Natural killer cell (primary cell): ENCODE data around the gene PDGFC. TPM values are rescaled to one million over a fixed set of nuclear protein-coding genes. Genes with fewer than 3 reads are reported as not detected.

Experiments
- ATAC-seq, 3 donors: fragments of 150-1000 bp in 2 of 3; fragments of 200-7000 bp in 1 of 3; cut with Tn5 transposase; 1 replicate in 1 of 3; 2 replicates in 2 of 3; pipeline ENCODE4 v1.10.0; 2021; ENCODE audit warnings: mild to moderate bottlenecking in 2 of 3, moderate library complexity in 2 of 3
- DNase-seq, 2 donors: peaks; one replicate each; pipeline versions ENCODE4 v3.0.0 to v3.0.0-alpha.2; 2013 to 2021; ENCODE audit warnings: mixed read lengths in 1 of 2
- H3K27ac ChIP-seq: one replicate; pipeline ENCODE4 v1.5.1; 2013; ENCODE audit warnings: mild to moderate bottlenecking, low read length
- H3K27me3 ChIP-seq: one replicate; pipeline ENCODE4 v1.6.1; 2013; ENCODE audit warnings: low read length; ENCODE audit not compliant: control insufficient read depth, insufficient read depth
- H3K36me3 ChIP-seq: one replicate; pipeline ENCODE4 v1.6.1; 2013; ENCODE audit warnings: low read length; ENCODE audit not compliant: control insufficient read depth, insufficient read depth
- H3K4me1 ChIP-seq: one replicate; pipeline ENCODE4 v1.6.1; 2013; ENCODE audit warnings: low read length; ENCODE audit not compliant: control insufficient read depth, insufficient read depth
- H3K4me3 ChIP-seq: one replicate; pipeline ENCODE4 v1.5.1; 2013; ENCODE audit warnings: low read length
- H3K9me3 ChIP-seq: one replicate; pipeline ENCODE4 v1.6.1; 2013; ENCODE audit warnings: low read length; ENCODE audit not compliant: control insufficient read depth, insufficient read depth
- H3K27ac Mint-ChIP-seq, 2 donors: one replicate each; pipeline ENCODE4 v1.8.0; 2022; ENCODE audit warnings: mild to moderate bottlenecking in 2 of 2, mixed read lengths in 2 of 2, moderate library complexity in 1 of 2
- H3K27me3 Mint-ChIP-seq, 2 donors: one replicate each; pipeline ENCODE4 v1.8.0; 2022; ENCODE audit warnings: low read depth in 2 of 2, mixed read lengths in 2 of 2
- H3K36me3 Mint-ChIP-seq: one replicate; pipeline ENCODE4 v1.8.0; 2022; ENCODE audit warnings: mixed read lengths
- H3K4me1 Mint-ChIP-seq, 2 donors: one replicate each; pipeline ENCODE4 v1.8.0; 2022; ENCODE audit warnings: mixed read lengths in 2 of 2
- H3K4me3 Mint-ChIP-seq: one replicate; pipeline ENCODE4 v1.8.0; 2022; ENCODE audit warnings: mild to moderate bottlenecking, moderate library complexity, mixed read lengths
- H3K9me3 Mint-ChIP-seq, 2 donors: one replicate each; pipeline ENCODE4 v1.8.0; 2022; ENCODE audit warnings: mixed read lengths in 2 of 2
- CTCF ChIP-seq: fragments of 200-600 bp; IDR thresholded peaks from one replicate; pipeline ENCODE4 v1.8.0; 2022; ENCODE audit warnings: antibody characterized with exemption
- WGBS: methylation state at CpG from one replicate; pipeline ENCODE4 v1.1.7; 2013; ENCODE audit warnings: missing lambda C conversion rate; ENCODE audit not compliant: insufficient coverage; 5-methylcytosine and 5-hydroxymethylcytosine counted together
- intact Hi-C: fragments of 100-400 bp; cut with micrococcal nuclease; formaldehyde crosslinking; loops from one replicate; pipeline ENCODE4 v1.14.2; 2022
- total RNA-seq, 4 donors: library from RNA; stranded (reverse); fragments of 120-200 nt in 1 of 4; gene quantifications; one replicate each; pipeline versions ENCODE4 v1.2.3 to v1.2.4, GENCODE V29; 2013 to 2022

The PDGFC gene
- total RNA-seq, 3 donors from 2014 or later (not counting 1 experiment from before 2014, with no cell fraction given), result 0.72 to 1.6 (median 0.90) TPM

DNA sequence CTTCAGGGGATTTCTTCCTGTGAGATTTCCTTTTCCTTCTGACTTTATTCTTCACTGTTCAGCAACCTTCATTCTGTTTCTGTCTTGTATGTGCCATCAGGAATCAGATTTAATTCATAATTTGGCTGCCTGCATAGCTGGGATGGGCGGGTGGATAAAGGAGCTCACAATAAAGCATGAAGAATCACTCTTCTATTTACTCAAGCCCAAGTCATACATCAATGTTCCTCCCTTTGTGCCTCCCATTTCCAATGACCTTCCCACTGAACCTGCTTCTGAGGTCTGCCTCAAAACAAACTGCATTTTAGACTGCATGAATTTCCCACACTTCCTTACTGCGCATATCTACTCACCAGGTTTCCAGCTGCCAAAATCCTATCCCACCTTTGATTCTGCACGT, 14.0 kb downstream of the PDGFC start:
- Mint-ChIP-seq H3K27me3 (no peaks in the 10 kb centered on the region), H3K36me3 (no peaks in the 10 kb centered on the region), H3K4me1 (no peaks in the 10 kb centered on the region), H3K4me3 (no peak overlapping the region), H3K27ac (no peak overlapping the region), H3K9me3 (peaks cover 8 to 9% of the 10 kb centered on the region in 2 donors)
- Histone ChIP-seq H3K27me3 (no peaks in the 10 kb centered on the region), H3K27ac (no peak overlapping the region), H3K4me3 (no peak overlapping the region), H3K9me3 (no peaks in the 10 kb centered on the region), H3K36me3 (no peaks in the 10 kb centered on the region), H3K4me1 (no peaks in the 10 kb centered on the region)
- DNase-seq, result no peak
- no peak for TF ChIP-seq CTCF
- intact Hi-C loops, result no loop called here
- 87% methylated on average over 3 of the region's 3 CpGs for WGBS
- ATAC-seq, result no peak

DNA sequence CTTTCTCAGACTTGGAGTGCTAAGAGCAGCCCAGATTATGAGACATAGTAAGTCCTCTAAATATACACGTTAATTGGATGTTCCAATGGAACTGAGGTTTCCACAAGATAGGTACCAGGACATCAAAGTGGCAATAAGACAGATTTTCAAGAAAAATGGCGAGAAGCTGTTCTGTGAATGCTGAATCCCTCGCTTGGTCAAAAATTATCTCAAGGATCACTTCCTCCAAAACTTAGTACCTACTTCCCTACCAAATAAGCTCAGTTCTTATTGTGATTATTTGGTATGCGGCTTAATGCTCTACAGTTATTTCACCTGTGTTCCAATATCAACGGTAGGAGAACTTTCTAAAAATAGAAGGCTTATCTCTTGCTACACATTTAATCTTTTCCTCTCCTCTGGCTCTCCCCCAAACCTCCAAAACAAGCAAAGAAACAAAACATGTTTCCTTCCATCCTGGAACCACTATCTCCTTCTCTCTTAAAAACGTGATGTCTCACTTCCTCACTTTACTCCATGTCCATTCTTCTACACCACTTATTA, 14.7 kb downstream of the PDGFC start:
- Mint-ChIP-seq H3K9me3 (peaks cover 8 to 9% of the 10 kb centered on the region in 2 donors), H3K27ac (no peak overlapping the region), H3K4me3 (no peak overlapping the region), H3K4me1 (no peaks in the 10 kb centered on the region), H3K27me3 (no peaks in the 10 kb centered on the region), H3K36me3 (no peaks in the 10 kb centered on the region)
- H3K27me3 ChIP-seq, result no peaks in the 10 kb centered on the region
- no peak overlapping the region for H3K4me3 ChIP-seq
- H3K27ac ChIP-seq, result no peak overlapping the region
- no peak for ATAC-seq
- no peaks in the 10 kb centered on the region for H3K4me1 ChIP-seq
- H3K9me3 ChIP-seq, result no peaks in the 10 kb centered on the region
- TF ChIP-seq CTCF, result no peak
- intact Hi-C loops, result no loop called here
- DNase-seq, result no peak
- no peaks in the 10 kb centered on the region for H3K36me3 ChIP-seq
- 55% methylated on average over 5 of the region's 6 CpGs for WGBS

DNA sequence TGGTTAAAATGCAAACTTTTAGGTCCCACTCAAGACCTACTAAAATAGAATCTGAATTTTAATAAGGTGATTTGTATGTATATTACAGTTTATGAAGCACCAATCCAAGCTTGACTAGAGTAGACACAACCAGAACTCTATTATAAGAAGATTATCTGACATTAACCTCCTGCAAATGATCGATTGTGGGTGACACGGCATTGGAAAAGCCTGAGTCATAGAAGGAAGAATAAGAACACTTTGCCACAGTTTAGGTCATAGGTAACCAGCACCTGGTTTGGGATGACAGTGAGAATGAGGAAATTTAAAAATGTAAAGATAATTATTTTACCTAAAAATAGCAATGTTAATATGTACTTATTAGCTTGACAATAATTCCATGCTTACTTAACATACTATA, 15.2 kb downstream of the PDGFC start:
- 82% methylated on average over 2 of the region's 2 CpGs for WGBS
- intact Hi-C loops, result no loop called here
- Histone ChIP-seq H3K27ac (no peak overlapping the region), H3K36me3 (no peaks in the 10 kb centered on the region), H3K4me1 (no peaks in the 10 kb centered on the region), H3K27me3 (no peaks in the 10 kb centered on the region), H3K9me3 (no peaks in the 10 kb centered on the region), H3K4me3 (no peak overlapping the region)
- Mint-ChIP-seq H3K27me3 (no peaks in the 10 kb centered on the region), H3K4me1 (no peaks in the 10 kb centered on the region), H3K36me3 (no peaks in the 10 kb centered on the region), H3K4me3 (no peak overlapping the region), H3K27ac (no peak overlapping the region), H3K9me3 (peaks cover 8 to 9% of the 10 kb centered on the region in 2 donors)
- TF ChIP-seq CTCF, result no peak
- ATAC-seq (no peak), DNase-seq (no peak)

DNA sequence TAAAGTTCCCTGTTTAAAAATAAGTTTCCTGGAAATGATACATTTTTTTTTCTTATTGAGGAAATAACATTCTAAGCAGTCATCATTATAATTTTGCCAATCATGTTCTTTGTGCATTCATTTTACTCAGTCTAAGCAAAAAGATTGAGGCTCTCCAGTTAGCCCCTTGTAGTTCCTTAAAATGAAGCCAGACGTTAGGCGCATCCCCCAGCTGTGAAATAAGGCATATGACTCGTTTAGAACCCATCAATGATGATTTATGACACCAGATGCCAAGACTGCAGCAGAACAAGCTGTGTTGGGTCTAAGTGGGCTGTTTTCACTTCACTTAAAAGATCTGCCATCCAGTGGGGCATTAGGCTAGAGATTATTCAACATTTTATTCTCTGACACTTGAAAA, 17.0 kb downstream of the PDGFC start:
- no peaks in the 10 kb centered on the region for H3K27me3 Mint-ChIP-seq
- no peaks in the 10 kb centered on the region for H3K36me3 ChIP-seq
- H3K9me3 ChIP-seq, result no peaks in the 10 kb centered on the region
- DNase-seq, result no peak
- H3K4me1 Mint-ChIP-seq, result no peaks in the 10 kb centered on the region
- no peak for TF ChIP-seq CTCF
- H3K4me3 ChIP-seq, result no peak overlapping the region
- H3K36me3 Mint-ChIP-seq, result no peaks in the 10 kb centered on the region
- no peak overlapping the region for H3K27ac Mint-ChIP-seq
- H3K27ac ChIP-seq, result no peak overlapping the region
- 30% methylated on average over 3 of the region's 3 CpGs for WGBS
- no peaks in the 10 kb centered on the region for H3K27me3 ChIP-seq
- ATAC-seq, result no peak
- H3K4me3 Mint-ChIP-seq, result no peak overlapping the region
- intact Hi-C loops, result no loop called here
- no peaks in the 10 kb centered on the region for H3K4me1 ChIP-seq
- H3K9me3 Mint-ChIP-seq, result peaks cover 8 to 9% of the 10 kb centered on the region in 2 donors
